Hippocampal formation (tissue), 2 donors: ENCODE results near the gene TBC1D12.
"Not testable (repeated sequence)": the region's sequence is repeated elsewhere in the genome, so short reads cannot be mapped to it uniquely, and the experiment has no call there.

Experiments
- DNase-seq, 2 donors: peaks; one replicate each; lab custom pipeline; 2025; lab: John Stamatoyannopoulos, UW

TBC1D12 gene

DNA sequence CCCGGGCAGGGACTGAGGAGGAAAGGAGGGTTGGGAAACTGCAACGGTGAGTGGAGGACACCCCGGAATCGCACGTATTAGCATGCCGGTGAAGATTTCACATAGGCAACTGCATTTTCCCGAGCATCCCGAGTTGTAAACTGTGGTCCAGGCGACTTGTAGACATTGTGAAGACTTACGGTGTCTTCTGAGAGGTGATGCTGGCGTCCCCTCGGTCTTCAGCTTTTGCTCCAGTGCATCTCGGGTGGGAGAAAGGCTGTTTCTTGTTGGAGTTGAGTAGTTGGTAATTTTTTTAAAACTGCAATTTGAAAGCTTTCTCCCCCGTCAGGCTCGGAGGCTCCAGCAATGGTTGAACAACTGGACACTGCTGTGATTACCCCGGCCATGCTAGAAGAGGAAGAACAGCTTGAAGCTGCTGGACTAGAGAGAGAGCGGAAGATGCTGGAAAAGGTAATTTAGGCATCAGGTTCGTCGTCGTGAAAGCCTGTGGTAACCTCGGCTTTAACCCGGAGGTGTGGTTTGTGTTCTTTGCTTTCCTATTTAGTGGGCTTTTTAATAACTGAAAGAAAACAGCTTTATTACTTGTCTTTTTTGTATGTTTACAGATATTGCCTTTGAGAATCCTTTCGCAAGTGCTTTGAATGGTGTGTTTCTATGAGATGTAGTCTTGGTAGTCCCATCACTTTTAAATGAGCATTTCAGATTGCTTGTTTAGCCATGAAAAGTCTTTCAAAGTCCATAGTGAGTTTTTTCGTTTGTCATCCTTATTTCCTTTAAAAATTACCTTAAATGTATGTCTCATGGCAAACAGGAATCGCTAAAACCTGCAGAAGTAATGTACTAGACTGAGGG lies 143.9 kb downstream of the TBC1D12 start:
- DNase-seq = no peak

DNA sequence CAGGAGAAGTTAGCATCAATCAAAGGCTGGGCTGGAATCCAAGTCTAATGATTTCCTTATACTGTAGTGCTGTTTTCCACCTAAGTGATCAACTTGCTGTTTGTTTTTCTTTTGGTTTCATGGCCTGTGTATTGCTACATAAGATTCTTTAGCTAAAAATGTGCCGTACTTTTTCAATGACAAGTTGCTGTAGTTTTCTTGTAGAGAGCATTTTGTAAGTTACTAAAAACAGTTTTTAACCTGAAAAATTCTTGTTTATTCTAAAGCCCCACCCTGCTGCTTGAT lies 144.5 kb downstream of the TBC1D12 start:
- no peak for DNase-seq

DNA sequence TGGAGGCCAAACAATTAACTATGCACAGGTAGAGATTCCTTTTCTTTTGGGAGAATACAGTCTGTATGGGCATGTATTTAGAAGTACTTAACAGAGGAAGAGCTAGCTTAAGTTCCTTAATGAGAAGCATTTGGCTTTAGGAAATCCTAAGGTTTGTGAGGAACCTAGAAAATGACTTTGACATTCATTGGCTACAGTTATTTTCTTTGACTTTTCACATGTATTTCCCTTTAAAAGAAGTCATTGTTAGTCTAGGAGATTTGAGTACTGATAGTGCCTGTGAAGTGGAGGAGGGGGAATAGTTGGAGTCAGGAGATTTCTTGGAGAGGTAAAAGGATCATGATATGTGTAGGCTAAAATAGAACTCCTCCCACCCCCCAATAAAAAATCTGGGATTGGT lies 146.9 kb downstream of the TBC1D12 start:
- no peak for DNase-seq

DNA sequence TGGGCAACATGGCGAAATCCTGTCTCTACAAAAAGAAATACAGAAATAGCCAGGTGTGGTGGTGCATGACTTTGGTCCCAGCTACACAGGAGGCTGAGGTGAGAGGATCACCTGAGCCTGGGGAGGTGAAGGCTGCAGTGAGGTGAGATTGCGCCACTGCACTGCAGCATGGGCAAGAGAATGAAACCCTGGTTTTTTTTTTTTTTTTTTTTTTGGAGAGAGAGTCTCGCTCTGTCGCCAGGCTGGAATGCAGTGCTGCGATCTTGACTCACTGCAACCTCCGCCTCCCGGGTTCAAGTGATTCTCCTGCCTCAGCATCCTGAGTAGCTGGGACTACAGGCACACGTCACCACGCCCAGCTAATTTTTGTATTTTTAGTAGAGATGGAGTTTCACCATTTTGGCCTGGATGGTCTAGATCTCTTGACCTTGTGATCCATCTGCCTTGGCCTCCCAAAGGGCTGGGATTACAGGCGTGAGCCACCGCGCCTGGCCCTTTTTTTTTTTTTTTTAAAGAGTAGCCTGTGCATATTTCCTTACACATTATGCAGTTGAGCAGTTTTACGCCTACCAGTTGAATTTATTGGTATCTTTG lies 165.5 kb downstream of the TBC1D12 start:
- DNase-seq = not testable (repeated sequence)

DNA sequence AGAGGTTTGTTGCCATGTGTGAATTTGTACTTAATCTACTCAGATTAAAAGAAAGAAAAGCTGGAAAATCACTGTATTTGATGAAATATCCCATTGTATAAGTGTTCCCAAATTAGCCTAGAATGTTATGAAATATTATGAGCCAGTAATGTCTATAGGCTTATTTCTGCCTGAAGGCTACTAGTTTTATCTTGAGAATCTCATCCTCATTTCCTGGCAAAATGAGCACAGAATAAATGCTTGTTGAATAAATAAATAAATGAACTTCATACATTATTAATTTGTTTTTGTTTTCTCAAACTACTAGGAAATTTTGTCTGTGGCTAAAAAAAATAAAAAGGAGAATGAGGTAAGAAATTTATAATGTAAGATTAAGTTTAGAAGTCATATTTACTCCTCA lies 168.7 kb downstream of the TBC1D12 start:
- DNase-seq = no peak

DNA sequence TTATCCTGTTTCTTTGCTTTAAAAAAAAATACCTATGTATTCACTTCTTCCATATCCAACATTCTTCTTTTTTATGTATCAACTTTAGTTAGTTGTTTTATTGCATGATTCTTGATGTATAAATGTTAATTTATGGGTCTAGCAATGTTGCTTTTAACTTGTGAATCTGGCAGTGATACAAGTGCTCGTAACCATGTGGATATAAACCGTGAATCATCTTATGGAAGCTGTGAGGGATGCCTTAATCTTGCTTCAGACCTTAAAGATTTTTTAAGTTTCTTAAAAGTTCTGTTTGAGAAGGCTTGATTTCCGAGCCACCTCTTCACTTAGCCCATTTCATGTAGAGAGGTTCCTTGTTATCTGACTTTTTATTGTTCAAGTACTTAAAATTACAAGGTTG lies 169.2 kb downstream of the TBC1D12 start:
- DNase-seq = no peak

DNA sequence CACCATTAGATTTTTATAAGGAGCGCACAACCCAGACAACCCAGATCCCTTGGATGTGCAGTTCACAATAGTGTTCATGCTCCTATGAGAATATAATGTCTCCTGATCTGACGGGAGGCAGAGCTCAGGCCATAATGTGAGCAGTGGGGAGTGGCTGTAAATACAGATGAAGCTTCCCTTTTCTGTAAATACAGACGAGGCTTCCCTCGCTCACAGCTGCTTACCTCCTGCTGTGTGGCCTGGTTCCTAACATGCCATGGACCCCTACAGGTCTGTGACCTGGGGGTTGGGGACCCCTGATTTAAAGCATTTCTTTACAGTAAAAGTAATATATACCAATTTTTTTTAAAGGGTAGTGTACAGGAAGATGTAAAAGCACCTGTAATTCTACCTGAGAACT lies 176.4 kb downstream of the TBC1D12 start:
- DNase-seq = no peak

DNA sequence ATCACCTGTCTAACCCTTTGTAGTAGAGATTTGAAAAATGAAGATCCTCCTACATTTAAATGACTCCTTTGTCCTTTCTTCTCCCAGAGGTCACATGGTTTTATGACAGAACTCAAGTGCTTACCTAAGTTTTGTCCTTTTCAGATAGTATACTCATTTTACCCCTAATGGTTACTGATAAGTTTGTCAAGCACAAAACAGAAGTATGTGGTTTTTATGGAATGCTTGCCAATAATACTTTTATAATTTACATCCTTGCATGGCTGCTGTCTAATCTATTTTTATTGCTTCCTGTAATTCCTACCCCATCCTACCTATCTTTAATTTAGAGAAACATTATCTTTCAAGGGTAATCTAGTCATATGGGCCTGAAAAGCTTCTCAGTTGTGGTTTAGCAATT lies 180.8 kb downstream of the TBC1D12 start:
- no peak for DNase-seq
